HUES64 (cell line): ENCODE data around the gene WDR81.
A peak's percentile ranks its signal among the peaks of the same experiment; 100 is the strongest.

Source experiments
- H3K27ac ChIP-seq: 2 replicates; pipeline ENCODE4 v1.7.0; 2013; ENCODE audit warnings: low read depth, low read length, inconsistent platforms
- H3K27me3 ChIP-seq: 2 replicates; pipeline ENCODE4 v1.6.1; 2013; ENCODE audit warnings: mild to moderate bottlenecking, low read length; ENCODE audit not compliant: insufficient read depth
- H3K36me3 ChIP-seq: 2 replicates; pipeline ENCODE4 v1.6.1; 2013; ENCODE audit warnings: mild to moderate bottlenecking, low read length; ENCODE audit not compliant: insufficient read depth
- H3K4me1 ChIP-seq: 2 replicates; pipeline ENCODE4 v1.6.1; 2013; ENCODE audit warnings: mild to moderate bottlenecking, low read length, moderate library complexity; ENCODE audit not compliant: insufficient read depth
- H3K4me3 ChIP-seq: 2 replicates; pipeline ENCODE4 v1.5.1; 2013; ENCODE audit warnings: mild to moderate bottlenecking, low read length, moderate library complexity
- H3K9ac ChIP-seq: 2 replicates; pipeline ENCODE4 v1.6.1; 2013; ENCODE audit warnings: mild to moderate bottlenecking, low read depth, low read length
- H3K9me3 ChIP-seq: 2 replicates; pipeline ENCODE4 v1.6.1; 2013; ENCODE audit warnings: low read depth, low read length; ENCODE audit not compliant: insufficient read depth
- WGBS: fragments of 150-250, 120-280 bp; methylation state at CpG from one replicate; pipeline ENCODE4 v1.1.7; 2013; ENCODE audit warnings: missing lambda C conversion rate; 5-methylcytosine and 5-hydroxymethylcytosine counted together

The WDR81 gene

DNA sequence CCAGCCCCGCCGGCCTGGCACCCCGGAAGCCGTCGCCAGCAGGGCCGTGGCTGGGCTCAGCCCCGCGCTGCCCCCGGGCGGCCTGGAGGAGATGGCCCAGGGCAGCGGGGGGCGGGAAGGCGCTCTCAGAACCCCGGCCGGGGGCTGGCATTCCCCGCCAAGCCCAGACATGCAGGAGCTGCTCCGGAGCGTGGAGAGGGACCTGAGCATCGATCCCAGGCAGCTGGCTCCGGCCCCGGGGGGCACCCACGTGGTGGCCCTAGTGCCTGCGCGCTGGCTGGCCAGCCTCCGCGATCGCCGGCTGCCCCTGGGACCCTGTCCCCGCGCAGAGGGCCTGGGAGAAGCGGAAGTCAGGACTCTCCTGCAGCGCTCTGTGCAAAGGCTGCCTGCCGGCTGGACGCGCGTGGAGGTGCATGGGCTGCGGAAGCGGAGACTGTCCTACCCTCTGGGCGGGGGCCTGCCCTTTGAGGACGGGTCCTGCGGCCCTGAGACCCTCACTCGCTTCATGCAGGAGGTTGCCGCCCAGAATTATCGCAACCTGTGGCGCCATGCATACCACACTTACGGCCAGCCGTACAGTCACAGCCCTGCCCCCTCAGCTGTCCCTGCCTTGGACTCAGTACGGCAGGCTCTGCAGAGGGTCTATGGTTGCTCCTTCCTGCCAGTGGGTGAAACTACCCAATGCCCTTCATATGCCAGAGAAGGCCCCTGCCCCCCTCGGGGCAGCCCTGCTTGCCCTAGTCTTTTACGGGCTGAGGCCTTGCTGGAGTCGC lies 551 bp downstream of the WDR81 start:
- no peaks in the 10 kb centered on the region for H3K27me3 ChIP-seq
- H3K9me3 ChIP-seq = no peaks in the 10 kb centered on the region
- H3K4me1 ChIP-seq = no peaks in the 10 kb centered on the region
- H3K9ac ChIP-seq = peak overlapping the region; percentile 74
- WGBS = 25% methylated on average over 51 of the region's 51 CpGs
- H3K4me3 ChIP-seq = peak overlapping the region; percentile 65
- no peaks in the 10 kb centered on the region for H3K36me3 ChIP-seq
- H3K27ac ChIP-seq = no peak overlapping the region

DNA sequence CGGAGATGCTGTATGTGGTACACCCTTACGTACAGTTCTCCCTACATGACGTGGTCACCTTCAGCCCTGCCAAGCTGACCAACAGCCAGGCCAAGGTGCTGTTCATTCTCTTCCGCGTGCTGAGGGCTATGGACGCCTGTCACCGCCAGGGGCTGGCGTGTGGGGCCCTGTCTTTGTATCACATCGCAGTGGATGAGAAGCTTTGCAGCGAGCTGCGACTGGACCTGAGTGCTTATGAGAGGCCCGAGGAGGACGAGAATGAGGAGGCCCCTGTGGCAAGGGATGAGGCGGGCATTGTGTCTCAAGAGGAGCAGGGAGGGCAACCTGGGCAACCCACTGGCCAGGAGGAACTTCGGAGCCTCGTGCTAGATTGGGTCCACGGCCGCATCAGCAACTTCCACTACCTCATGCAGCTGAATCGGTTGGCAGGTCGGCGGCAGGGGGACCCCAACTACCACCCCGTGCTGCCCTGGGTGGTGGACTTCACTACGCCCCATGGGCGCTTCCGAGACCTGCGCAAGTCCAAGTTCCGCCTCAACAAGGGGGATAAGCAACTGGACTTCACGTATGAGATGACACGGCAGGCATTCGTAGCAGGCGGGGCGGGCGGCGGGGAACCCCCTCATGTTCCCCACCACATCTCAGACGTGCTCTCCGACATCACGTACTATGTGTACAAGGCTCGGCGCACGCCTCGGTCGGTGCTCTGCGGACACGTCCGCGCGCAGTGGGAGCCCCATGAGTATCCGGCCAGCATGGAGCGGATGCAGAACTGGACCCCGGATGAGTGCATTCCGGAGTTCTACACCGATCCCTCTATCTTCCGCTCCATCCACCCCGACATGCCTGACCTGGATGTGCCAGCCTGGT lies 1.4 kb downstream of the WDR81 start:
- H3K27me3 ChIP-seq = no peaks in the 10 kb centered on the region
- no peaks in the 10 kb centered on the region for H3K9me3 ChIP-seq
- no peaks in the 10 kb centered on the region for H3K36me3 ChIP-seq
- no peaks in the 10 kb centered on the region for H3K4me1 ChIP-seq
- no peak overlapping the region for H3K4me3 ChIP-seq
- H3K9ac ChIP-seq = no peak overlapping the region
- 96% methylated on average over 54 of the region's 54 CpGs for WGBS
- no peak overlapping the region for H3K27ac ChIP-seq

DNA sequence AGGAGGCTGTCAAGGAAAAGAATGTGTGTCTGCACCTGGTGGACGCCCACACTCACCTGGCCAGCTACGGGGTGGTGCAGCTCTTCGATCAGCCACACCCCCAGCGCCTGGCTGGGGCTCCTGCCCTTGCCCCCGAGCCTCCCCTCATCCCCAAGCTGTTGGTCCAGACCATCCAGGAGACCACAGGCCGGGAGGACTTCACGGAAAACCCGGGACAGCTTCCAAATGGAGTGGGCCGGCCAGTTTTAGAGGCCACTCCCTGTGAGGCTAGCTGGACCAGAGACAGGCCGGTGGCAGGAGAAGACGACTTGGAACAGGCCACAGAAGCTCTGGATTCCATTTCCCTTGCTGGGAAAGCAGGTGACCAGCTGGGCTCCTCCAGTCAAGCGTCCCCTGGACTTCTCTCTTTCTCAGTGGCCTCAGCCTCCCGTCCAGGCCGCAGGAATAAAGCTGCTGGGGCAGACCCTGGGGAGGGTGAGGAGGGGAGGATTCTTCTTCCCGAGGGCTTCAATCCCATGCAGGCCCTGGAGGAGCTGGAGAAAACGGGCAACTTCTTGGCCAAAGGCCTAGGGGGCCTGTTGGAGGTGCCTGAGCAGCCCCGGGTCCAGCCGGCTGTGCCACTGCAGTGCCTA lies 2.2 kb downstream of the WDR81 start:
- H3K27ac ChIP-seq = no peak overlapping the region
- H3K9me3 ChIP-seq = no peaks in the 10 kb centered on the region
- no peaks in the 10 kb centered on the region for H3K27me3 ChIP-seq
- H3K36me3 ChIP-seq = no peaks in the 10 kb centered on the region
- H3K4me1 ChIP-seq = no peaks in the 10 kb centered on the region
- 93% methylated on average over 18 of the region's 18 CpGs for WGBS
- no peak overlapping the region for H3K9ac ChIP-seq
- H3K4me3 ChIP-seq = no peak overlapping the region

DNA sequence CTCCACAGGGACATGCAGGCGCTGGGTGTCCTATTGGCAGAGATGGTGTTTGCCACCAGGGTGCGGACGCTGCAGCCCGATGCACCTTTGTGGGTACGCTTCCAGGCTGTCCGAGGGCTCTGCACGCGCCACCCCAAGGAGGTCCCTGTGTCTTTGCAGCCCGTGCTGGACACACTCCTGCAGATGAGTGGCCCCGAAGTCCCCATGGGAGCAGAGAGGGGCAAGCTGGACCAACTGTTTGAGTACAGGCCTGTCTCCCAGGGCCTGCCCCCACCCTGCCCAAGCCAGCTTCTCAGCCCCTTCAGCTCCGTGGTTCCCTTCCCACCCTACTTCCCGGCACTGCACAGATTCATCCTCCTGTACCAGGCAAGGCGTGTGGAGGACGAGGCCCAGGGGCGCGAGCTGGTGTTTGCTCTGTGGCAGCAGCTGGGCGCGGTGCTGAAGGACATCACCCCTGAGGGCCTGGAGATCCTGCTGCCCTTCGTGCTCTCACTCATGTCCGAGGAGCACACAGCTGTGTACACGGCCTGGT lies 2.8 kb downstream of the WDR81 start:
- no peaks in the 10 kb centered on the region for H3K4me1 ChIP-seq
- no peak overlapping the region for H3K4me3 ChIP-seq
- no peak overlapping the region for H3K27ac ChIP-seq
- no peaks in the 10 kb centered on the region for H3K9me3 ChIP-seq
- no peaks in the 10 kb centered on the region for H3K27me3 ChIP-seq
- H3K36me3 ChIP-seq = no peaks in the 10 kb centered on the region
- H3K9ac ChIP-seq = no peak overlapping the region
- WGBS = 95% methylated on average over 21 of the region's 21 CpGs

DNA sequence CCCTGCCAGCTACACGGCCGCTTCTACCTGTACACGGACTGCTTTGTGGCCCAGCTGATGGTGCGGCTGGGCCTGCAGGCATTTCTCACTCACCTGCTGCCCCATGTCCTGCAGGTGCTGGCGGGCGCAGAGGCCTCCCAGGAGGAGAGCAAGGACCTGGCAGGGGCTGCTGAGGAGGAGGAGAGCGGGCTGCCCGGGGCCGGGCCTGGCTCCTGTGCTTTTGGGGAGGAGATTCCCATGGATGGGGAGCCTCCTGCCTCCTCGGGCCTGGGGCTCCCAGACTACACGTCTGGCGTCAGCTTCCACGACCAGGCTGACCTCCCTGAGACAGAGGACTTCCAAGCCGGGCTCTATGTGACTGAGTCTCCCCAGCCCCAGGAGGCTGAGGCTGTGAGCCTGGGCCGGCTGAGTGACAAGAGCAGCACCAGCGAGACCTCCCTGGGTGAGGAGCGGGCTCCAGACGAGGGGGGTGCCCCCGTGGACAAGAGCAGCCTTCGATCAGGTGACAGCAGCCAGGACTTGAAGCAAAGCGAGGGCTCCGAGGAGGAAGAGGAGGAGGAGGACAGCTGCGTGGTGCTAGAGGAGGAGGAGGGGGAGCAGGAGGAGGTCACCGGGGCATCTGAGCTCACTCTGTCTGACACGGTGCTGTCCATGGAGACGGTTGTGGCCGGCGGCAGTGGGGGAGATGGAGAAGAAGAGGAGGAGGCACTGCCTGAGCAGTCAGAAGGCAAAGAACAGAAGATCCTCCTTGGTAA lies 3.5 kb downstream of the WDR81 start:
- H3K9me3 ChIP-seq = no peaks in the 10 kb centered on the region
- no peak overlapping the region for H3K4me3 ChIP-seq
- H3K27ac ChIP-seq = no peak overlapping the region
- H3K4me1 ChIP-seq = no peaks in the 10 kb centered on the region
- H3K27me3 ChIP-seq = no peaks in the 10 kb centered on the region
- WGBS = 93% methylated on average over 28 of the region's 28 CpGs
- no peaks in the 10 kb centered on the region for H3K36me3 ChIP-seq
- no peak overlapping the region for H3K9ac ChIP-seq

DNA sequence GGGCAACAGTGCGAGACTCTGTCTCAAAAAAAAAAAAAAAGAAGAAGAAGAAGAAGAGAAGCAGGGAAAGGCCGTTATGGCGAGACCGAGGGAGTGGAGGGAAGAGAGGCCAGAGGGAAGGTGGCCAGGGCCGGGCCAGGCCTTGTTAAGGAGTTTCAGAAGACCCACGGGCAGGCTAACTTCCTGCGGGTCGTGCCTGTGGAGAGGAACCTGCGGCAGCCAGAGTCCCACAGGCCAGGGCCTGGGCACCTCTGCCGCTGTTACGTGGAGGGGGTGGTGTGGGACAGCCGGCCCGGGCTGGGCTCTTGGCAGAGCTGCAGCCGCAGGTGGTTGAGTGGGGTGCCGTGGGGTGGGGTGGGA lies 5.4 kb downstream of the WDR81 start:
- no peak overlapping the region for H3K27ac ChIP-seq
- H3K27me3 ChIP-seq = no peaks in the 10 kb centered on the region
- H3K9me3 ChIP-seq = no peaks in the 10 kb centered on the region
- H3K9ac ChIP-seq = no peak overlapping the region
- H3K4me1 ChIP-seq = no peaks in the 10 kb centered on the region
- 95% methylated on average over 15 of the region's 15 CpGs for WGBS
- no peak overlapping the region for H3K4me3 ChIP-seq
- no peaks in the 10 kb centered on the region for H3K36me3 ChIP-seq

DNA sequence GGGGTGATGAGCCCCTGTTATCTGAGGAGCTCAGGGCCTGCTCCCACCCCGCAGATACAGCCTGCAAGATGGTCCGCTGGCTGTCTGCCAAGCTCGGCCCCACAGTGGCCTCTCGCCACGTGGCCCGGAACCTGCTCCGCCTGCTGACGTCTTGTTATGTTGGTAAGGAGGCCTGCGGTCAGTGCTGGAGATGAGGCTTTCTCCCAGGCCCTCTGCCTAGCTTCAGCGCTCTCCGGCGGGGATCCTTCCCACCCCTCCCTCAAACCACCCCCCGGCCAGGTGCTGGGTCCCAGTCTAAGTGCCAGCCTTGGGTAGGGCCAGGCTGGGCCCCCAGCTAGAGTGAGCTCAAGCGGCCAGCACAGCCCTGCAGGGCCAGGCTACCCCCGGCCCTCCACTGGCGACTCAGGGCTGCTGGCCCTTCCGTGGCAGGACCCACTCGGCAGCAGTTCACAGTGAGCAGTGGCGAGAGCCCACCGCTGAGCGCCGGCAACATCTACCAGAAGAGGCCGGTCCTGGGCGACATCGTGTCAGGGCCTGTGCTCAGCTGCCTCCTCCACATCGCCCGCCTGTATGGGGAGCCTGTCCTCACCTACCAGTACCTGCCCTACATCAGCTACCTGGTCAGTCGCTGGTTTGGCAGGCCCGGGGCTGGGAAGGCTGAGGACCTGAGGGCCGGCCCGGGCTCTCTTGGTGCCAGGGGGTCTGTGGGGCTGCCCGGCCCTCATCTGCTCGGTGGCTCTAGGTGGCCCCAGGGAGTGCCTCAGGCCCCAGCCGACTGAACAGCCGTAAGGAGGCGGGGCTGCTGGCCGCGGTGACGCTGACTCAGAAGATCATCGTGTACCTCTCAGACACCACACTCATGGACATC lies 6.1 kb downstream of the WDR81 start:
- 93% methylated on average over 40 of the region's 40 CpGs for WGBS
- Histone ChIP-seq H3K9ac (no peak overlapping the region), H3K9me3 (no peaks in the 10 kb centered on the region), H3K27me3 (no peaks in the 10 kb centered on the region), H3K27ac (no peak overlapping the region), H3K36me3 (no peaks in the 10 kb centered on the region), H3K4me1 (no peaks in the 10 kb centered on the region), H3K4me3 (no peak overlapping the region)

DNA sequence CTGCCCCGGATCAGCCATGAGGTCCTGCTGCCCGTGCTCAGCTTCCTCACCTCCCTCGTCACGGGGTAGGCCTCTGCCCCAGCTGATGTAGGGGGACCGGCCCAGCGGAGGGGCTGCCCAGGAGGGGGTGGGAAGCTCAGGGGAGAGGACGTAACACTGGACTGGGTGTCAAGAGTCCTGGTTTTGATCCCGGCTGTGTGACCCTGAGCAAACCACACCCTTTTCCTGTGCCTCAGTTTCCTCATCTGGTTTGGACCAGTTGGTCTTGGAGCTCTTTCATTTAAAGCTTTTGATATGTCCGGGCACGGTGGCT lies 6.6 kb downstream of the WDR81 start:
- 95% methylated on average over 10 of the region's 10 CpGs for WGBS
- H3K9me3 ChIP-seq = no peaks in the 10 kb centered on the region
- H3K4me3 ChIP-seq = no peak overlapping the region
- no peak overlapping the region for H3K27ac ChIP-seq
- no peak overlapping the region for H3K9ac ChIP-seq
- H3K36me3 ChIP-seq = no peaks in the 10 kb centered on the region
- H3K4me1 ChIP-seq = no peaks in the 10 kb centered on the region
- H3K27me3 ChIP-seq = no peaks in the 10 kb centered on the region

DNA sequence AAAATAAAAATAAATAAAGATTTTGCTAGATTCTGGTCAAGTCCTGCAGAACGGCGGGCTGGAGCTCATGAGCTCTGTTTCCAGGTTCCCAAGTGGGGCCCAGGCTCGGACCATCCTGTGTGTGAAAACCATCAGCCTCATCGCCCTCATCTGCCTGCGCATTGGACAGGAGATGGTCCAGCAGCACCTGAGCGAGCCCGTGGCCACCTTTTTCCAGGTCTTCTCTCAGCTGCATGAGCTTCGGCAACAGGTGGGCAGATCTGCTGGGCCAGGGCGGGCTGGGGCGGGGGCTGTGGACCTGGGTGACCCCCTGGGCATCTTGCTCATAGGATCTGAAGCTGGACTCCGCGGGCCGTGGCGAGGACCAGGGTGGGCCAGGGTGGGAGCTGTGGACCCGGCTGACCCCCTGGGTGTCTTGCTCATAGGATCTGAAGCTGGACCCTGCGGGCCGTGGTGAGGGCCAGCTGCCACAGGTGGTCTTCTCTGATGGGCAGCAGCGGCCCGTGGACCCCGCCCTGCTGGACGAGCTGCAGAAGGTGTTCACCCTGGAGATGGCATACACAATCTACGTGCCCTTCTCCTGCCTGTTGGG lies 7.8 kb downstream of the WDR81 start:
- Histone ChIP-seq H3K36me3 (no peaks in the 10 kb centered on the region), H3K27ac (no peak overlapping the region), H3K27me3 (no peaks in the 10 kb centered on the region), H3K9me3 (no peaks in the 10 kb centered on the region), H3K9ac (no peak overlapping the region), H3K4me1 (no peaks in the 10 kb centered on the region), H3K4me3 (no peak overlapping the region)
- 92% methylated on average over 22 of the region's 22 CpGs for WGBS

DNA sequence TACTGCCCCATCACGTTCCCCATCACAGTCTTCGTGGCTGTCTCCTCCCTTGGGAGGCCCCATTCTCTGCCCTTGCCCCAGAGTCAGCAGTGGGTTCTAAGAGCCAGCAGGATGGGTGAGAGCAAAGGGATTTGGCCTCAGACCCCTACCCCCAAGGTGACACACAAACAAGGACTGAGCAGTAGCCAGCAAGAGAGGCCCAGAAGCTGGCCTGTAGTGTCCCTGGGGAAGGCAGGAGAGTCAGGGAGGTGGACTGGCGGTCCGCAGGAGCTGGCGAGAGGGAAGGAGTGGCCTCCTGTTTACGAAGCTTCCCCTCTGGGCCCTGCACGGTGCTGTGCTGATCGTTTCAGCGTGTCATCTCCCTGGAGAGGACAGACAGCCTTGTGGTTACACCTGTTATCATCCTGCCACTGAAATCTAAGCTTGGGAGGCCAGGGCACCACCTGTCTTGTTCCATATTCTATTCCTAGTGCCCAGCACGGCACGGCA lies 8.4 kb downstream of the WDR81 start:
- 88% methylated on average over 11 of the region's 11 CpGs for WGBS

More for the DNA sequence above, 8.4 kb downstream of the WDR81 start:
- no peaks in the 10 kb centered on the region for H3K36me3 ChIP-seq
- no peaks in the 10 kb centered on the region for H3K9me3 ChIP-seq
- no peaks in the 10 kb centered on the region for H3K27me3 ChIP-seq
- no peak overlapping the region for H3K27ac ChIP-seq
- no peak overlapping the region for H3K4me3 ChIP-seq
- no peaks in the 10 kb centered on the region for H3K4me1 ChIP-seq
- H3K9ac ChIP-seq = no peak overlapping the region
